ENCODE measurements around the gene TWNK. TPM values are rescaled to one million over a fixed set of nuclear protein-coding genes. Genes with fewer than 3 reads are reported as not detected.

TWNK gene
- total and polyA plus RNA-seq, 9 of the 15 experiments (the other 6 are each of a cell fraction or from before 2014, with no cell fraction given): 11.6 to 34.7 (median 17.4) TPM

- TF ChIP-seq FOXP4 (CRISPR knock-in tag; IDR thresholded peaks at IDR 0.05; ENCODE audit: borderline replicate concordance): no peak
These were observed 11.8 kb downstream of the TWNK start (continued) for GRCh38 chr10:100998991-100999741.

- H3K9me3 ChIP-seq (replicated peaks; ENCODE audit: control insufficient read depth, insufficient read depth, low read depth, low read length): no peaks in the 10 kb centered on the region
- no peaks in the 10 kb centered on the region for H4K20me1 ChIP-seq (replicated peaks; ENCODE audit: control insufficient read depth, insufficient read depth, low read length)
- BruUV-seq (replicated peaks): no TSS peak
- ATAC-seq (peak; percentile 41; the same call in 2 of the 3 replicates), DNase-seq (ENCODE audit: extremely low read depth in 1 of 4, low spot score in 3 of 4) (peak in 3 of 4 experiments; percentile 78 to 81 (median 80)), FAIRE-seq (no peak)
- peak within 1 kb of the TSS; percentile 100 for H3K4me2 ChIP-seq (ENCODE audit: insufficient read depth, low read length)
- peaks cover 26 to 81% of the 10 kb centered on the region in 2 experiments; a peak in 4 of 5 replicates for H3K4me1 ChIP-seq (replicated peaks in 1 of 2; ENCODE audit: control insufficient read depth in 2 of 2, insufficient read depth in 2 of 2, low read length in 2 of 2)
- H3K9me1 ChIP-seq (ENCODE audit: control insufficient read depth, insufficient read depth, low read length): no peaks in the 10 kb centered on the region
- CTCF ChIA-PET (ENCODE audit: low intra/inter-chr PET ratio): interaction anchor here (0.5 to 9.3 kb wide), 3 partner anchors 13 to 67 kb away, joined by 3 to 150 read pairs (median 3); no protein-coding TSS in a partner anchor
- peaks cover 30% of the 10 kb centered on the region; the same call in 2 of the 3 replicates for H3K36me3 ChIP-seq (ENCODE audit: control insufficient read depth, insufficient read depth, low read length)
- H3K27me3 ChIP-seq (ENCODE audit: control insufficient read depth in 2 of 2, insufficient read depth in 2 of 2, low read length in 2 of 2): no peaks in the 10 kb centered on the region
- H3K79me2 ChIP-seq (ENCODE audit: control insufficient read depth, insufficient read depth, low read length): peaks cover 64% of the 10 kb centered on the region
- peak within 1 kb of the TSS; percentile 86 for H2AFZ ChIP-seq (ENCODE audit: low read depth, low read length)
- POLR2A ChIA-PET: interaction anchor here (0.6 to 1.0 kb wide), 3 partner anchors 12 to 64 kb away, joined by 3 to 5 read pairs (median 3); no protein-coding TSS in a partner anchor
- in situ Hi-C loops (cut with MboI): loop anchor here (25.0 kb wide), 1 partner anchor 1038 kb away; no protein-coding TSS in a partner anchor
- intact Hi-C loops (cut with micrococcal nuclease): no loop called here
- H3K9ac ChIP-seq (ENCODE audit: insufficient read depth in 1 of 2, low read depth in 2 of 2, low read length in 2 of 2): peak within 1 kb of the TSS; percentile 85 to 90
- peak within 1 kb of the TSS; percentile 93 for H3K27ac ChIP-seq (ENCODE audit: extremely low read depth, low read depth, low read length)
- WGBS (ENCODE audit: insufficient coverage, low coverage, missing lambda C conversion rate): 0% methylated on average over 6 of the region's 44 CpGs
- H3K4me3 ChIP-seq: peak within 1 kb of the TSS; percentile 76
- TF ChIP-seq VEZF1 (CRISPR knock-in tag; IDR thresholded peaks at IDR 0.05): peak; percentile 88
- 0 out of 2 replicates have a peak, but pooled peaks have one; percentile 4 for TF ChIP-seq ETS1 (conservative IDR thresholded peaks at IDR 0.05; ENCODE audit: control insufficient read depth, low read depth, low read length)
- peak; percentile 27; the same call in 1 of the 2 replicates for TF ChIP-seq PHF8 (IDR thresholded peaks at IDR 0.05; ENCODE audit: borderline replicate concordance, low read length)
- TF ChIP-seq CREB5 (CRISPR knock-in tag; IDR thresholded peaks at IDR 0.05): no peak
- TF ChIP-seq NRF1 (conservative IDR thresholded peaks at IDR 0.05 in 1 of 2, IDR thresholded peaks at IDR 0.05 in 1 of 2): 0 out of 4 replicates have a peak, but pooled peaks have one; percentile 6 to 8
- no peak for TF ChIP-seq USF1 (CRISPR knock-in tag; IDR thresholded peaks at IDR 0.05)
- no peak for TF ChIP-seq HOMEZ (CRISPR knock-in tag; IDR thresholded peaks at IDR 0.05)
These were observed 12.4 kb downstream of the TWNK start, which contains the start of gene LZTS2 for GRCh38 chr10:100999742-101000126. Gene LZTS2 (plus strand): TSS chr10:100999808. CDS start chr10:101002539, 2,731 bp downstream.

Measured in K562 (cell line).